Inflammatory macrophage treated with lipopolysaccharide for 1 hour (primary cell): ENCODE results near the gene ARHGEF40.

ENCODE experiments used
- DNase-seq, 2 donors: peaks; one replicate each; pipeline ENCODE4 v3.0.0-alpha.2; 2020 to 2022

The ARHGEF40 gene

GRCh38 chr14:21084998-21085853 is 15.1 kb downstream of the ARHGEF40 start:
- peak; percentile 64 to 66 for DNase-seq

- no peak for DNase-seq
Observed at GRCh38 chr14:21086908-21087293, 16.8 kb downstream of the ARHGEF40 start.

GRCh38 chr14:21087294-21088091 is 17.4 kb downstream of the ARHGEF40 start:
- DNase-seq: peak; percentile 62

GRCh38 chr14:21088687-21089086 is 18.6 kb downstream of the ARHGEF40 start:
- DNase-seq: no peak

GRCh38 chr14:21089271-21089670 is 19.2 kb downstream of the ARHGEF40 start:
- no peak for DNase-seq

DNA sequence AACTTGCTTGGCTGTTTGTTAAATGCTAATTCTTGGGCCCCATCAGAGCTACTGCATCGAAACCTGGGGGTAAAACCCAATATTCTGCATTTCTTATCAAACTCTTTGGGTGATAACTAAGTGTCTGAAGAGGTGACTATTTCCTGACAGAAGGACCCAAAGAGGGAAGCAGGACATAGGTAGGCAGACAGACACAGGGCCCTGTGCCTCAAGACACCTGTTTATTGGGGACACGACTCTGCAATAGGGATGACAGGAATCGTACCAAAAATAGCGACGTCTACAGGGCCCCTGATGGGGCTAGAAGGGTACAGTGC is 19.7 kb downstream of the ARHGEF40 start:
- DNase-seq: no peak

DNA sequence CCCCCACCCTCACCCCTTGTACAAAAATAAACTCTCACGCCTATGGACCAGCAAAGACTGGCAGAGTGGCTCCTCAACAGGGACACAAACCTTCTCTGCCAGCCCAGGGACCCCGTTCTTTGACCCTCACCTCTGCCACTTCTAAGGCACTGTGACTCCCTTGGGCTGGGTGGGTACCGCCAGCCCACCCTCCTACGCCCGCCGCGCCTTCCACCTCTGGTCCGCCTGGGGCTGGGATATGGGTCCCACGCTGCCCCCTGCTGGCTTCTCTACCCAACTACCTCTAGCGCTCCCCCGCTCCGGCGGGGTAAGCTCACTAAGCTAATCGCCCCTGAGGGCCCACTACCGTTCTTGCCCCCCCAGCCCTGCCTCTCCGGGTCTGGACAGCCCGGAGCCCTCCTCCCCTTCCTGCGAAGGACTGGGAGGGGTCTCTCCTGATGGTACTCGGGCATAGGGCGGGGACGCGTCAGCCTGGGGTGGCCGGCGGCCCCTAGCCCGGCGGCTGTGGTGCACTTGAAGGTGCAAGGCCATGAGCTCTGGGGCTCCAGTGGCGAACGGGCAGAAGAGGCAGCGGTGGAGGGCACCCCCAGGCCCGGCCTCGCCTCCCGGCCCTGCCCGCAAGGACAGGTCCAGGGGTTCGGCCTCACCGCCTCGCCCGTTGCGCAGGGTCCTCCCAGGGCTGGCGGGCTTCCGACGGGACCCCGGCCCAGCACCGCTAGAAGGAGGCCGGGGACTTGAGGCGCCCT is 20.3 kb downstream of the ARHGEF40 start:
- peak in 1 of 2 donors; percentile 40 for DNase-seq

- no peak for DNase-seq
Observed at GRCh38 chr14:21090940-21091663, 21.0 kb downstream of the ARHGEF40 start.

DNA sequence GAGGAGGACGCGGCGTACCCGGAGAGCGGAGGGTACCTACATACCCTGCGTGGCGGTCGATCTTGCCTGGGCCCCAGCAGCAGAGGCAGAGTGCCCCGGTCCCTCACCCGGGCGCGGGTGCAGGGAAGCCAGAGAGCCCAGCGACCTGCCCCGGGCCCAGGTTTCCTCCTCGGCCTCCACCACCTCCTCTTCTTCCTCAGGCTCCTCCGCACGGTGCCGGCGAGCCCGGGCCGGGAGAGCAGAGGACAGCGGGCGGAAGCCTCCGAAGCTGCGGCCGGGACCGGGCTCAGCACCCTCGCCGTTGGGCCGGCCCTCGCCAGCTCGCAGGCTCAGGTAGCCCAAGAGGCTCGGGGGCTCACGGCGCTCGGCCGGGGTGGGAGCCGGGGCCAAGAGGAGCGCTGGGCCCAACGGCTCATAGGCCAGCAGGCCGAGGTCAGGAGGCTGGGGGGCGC is 21.7 kb downstream of the ARHGEF40 start:
- no peak for DNase-seq

DNA sequence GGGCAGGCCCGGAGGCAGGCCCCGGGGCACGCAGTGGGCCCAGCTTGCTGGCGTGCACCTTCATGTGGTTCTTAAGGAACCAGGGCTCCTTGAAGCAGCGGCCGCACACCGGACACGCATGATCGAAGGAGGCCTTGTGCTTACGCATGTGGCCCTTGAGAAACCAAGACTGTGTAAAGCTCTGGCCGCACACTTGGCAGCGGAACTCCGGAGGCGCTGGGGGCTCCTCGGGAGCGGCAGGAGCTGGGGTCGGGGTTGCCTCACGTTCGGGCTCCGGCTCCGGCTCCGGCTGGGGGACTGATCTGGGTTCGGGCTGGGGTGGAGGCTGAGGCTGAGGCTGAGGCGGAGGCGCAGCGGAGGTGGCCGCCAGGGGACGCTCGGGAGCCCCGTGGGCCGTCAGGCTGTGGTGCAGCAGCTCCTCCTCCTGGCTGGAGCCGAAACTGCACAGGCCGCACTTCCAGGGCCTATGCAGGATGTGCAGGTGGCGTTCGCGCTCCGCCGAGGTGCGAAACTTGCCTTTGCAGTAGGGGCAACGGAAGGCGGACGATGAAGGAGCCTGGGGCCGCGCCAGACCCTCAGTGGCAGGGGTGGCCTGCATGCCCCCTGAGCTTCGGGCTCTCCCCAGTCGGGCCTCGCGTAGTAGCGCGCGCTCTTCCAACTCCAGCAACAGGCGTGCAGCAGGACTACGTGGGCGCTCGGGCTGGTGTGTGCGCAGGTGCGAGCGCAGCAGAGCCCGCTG is 22.3 kb downstream of the ARHGEF40 start:
- DNase-seq: peak; percentile 39 to 91

GRCh38 chr14:21093018-21093417 is 22.9 kb downstream of the ARHGEF40 start:
- no peak for DNase-seq

GRCh38 chr14:21093769-21094681 is 23.9 kb downstream of the ARHGEF40 start:
- no peak for DNase-seq

DNA sequence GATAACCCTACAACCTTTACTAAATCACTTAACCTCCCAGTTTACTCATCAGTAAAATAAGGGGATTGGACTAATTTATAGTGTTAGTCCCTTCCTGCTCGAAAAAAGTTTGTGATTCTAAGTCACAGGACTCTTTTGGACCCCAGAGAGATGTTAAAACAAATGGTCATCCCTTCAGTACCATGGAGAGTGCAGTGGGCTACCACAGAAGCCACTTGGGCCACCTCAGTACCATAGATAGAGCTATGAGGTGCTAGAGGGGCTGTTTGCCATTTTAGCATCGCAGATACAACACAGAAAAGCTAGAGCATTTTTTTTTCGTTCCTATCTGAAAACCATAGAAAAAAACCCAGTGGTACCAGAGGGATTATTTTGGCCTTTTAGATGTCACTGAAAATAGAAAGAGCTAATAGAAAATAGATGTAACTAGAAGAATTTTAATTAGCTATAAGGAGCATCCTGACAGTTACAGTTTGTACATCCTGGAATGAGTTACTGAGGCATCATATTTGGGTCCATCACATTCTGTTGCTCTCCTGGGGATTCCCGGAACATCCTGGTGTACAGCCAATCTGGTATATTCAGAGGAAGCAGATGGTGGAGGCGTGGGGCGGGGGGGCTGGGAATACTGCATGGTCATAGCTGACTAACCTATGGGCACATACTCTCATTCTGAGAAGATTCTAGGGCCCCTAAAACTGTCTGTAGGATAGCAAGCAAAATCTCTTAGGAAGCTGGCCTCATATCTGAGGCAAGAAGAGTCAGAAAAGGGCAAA is 25.5 kb downstream of the ARHGEF40 start:
- no peak for DNase-seq

DNA sequence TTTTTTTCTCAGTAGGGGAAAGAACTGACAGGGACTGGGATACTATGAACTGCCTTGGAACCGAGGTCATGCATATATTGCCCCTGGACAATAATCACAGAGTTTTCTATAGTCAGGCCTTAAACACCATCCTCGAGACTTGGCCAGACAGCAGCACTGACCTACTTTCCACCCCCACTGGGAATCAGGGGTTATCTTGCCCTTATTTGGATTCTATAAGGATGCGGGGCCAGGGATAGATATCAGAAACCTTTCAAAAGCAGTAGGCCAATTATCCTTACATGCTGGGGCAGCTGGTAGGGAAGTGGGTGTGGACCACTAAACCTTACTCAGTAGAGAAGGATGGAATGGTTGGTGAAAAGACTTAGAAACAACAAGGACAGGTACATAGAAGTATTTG is 26.3 kb downstream of the ARHGEF40 start:
- DNase-seq: no peak

GRCh38 chr14:21096978-21097635 is 27.0 kb downstream of the ARHGEF40 start:
- DNase-seq: no peak

DNA sequence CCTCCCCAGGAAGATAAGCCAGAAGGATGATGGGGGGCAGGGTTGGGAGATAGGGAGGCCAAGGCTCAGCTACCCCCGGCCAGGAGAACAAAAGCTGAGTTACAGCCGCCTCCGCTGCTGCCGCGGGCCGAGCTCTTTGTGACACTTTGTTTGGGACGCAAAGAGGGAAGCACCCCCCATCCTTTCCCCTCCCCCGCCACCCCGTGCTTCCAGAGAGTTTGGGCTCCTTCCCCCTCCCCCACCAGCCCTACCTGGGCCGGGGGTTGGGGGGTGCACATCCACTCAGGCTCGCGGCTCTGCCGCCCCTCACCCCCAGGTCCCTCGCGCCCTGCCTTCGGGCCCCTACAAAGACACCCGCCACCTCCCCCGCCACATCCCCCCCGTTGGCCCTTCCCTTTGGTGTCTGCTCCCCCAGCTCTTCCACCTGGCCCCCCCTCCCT is 27.6 kb downstream of the ARHGEF40 start:
- no peak for DNase-seq

- no peak for DNase-seq
Observed at GRCh38 chr14:21098076-21098891, 28.2 kb downstream of the ARHGEF40 start, which contains the start of gene ZNF219. TSS of gene ZNF219 (minus strand) at chr14:21098655. CDS start at chr14:21093591, 5,064 bp downstream.

- DNase-seq: no peak
Observed at GRCh38 chr14:21098892-21099595, 28.9 kb downstream of the ARHGEF40 start.
